Hippocampal formation (tissue), 2 donors: ENCODE measurements around the gene ERBB4.
"Not testable (repeated sequence)": the region's sequence is repeated elsewhere in the genome, so short reads cannot be mapped to it uniquely, and the experiment has no call there.

Source experiments
- DNase-seq, 2 donors: peaks; one replicate each; lab custom pipeline; 2025; lab: John Stamatoyannopoulos, UW

ERBB4 gene

DNA sequence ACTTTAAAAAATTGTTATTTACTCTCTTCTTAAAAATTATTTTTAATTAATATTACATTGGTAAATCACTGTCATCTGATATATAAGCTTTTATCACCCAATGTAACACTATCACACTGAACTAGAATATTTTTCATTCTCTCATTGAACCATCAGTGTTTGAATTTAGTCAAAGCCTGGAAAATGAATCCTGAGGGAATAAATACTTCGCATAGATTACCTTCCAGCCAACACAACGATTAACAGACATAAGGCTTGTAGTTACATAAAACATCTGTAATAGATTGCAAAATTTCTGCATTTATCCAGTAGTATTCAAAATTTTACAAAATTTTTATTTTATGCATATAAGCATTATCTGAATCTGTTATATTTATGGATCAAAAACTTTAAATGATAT lies 314.9 kb downstream of the ERBB4 start:
- DNase-seq = no peak

DNA sequence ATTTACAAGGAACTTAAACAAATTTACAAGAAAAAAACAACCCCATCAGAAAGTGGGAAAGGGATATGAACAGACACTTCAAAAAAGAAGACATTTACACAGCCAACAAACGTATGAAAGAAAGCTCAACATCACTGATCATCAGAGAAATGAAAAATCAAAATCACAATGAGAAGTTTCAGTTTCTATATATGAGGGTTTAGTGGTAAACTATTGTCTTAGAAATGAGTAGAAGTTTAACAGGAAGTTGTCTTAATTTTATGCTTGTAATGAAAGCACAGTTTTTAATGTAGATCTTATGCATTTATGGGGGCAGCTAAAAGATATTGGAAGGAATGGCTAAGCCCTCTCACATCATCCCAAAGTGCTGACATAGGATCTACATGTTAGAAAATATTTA lies 325.4 kb downstream of the ERBB4 start:
- no peak for DNase-seq

DNA sequence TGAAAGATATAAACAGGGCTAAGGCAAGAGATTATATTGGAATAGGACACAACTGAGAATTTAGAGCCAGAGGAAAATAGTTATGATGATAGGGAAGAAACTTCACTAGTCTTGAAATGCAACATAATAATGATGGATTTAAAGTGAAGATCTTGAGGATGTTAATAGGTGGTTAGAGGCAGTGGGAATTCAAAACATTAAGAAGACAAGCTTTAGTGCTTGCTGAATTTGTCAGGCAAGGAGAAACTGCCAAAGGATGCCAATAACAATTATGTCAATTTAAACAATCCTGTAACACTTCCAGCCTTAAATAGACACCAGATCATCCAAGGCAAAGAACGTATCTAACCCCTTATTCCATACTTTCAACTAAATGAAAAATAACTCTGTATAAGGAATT lies 330.1 kb downstream of the ERBB4 start:
- DNase-seq = no peak

DNA sequence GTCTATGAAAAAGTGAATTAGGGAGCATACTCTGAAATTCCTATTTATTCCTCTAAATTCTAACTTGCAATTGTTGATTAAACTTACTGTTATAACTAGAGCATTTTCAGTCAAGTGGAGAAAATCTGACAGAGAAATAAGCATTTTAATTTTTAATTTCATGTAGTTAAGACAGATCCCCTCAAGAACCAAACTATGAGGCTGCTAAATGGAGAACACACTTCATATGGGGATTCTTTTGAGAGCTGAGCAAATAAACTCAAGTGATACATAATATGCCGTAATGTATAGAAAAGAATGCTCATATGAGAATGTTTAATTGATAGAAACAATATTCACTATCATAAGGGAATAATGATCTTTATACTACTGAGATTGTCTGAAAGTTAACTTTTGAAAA lies 340.8 kb downstream of the ERBB4 start:
- DNase-seq = no peak

DNA sequence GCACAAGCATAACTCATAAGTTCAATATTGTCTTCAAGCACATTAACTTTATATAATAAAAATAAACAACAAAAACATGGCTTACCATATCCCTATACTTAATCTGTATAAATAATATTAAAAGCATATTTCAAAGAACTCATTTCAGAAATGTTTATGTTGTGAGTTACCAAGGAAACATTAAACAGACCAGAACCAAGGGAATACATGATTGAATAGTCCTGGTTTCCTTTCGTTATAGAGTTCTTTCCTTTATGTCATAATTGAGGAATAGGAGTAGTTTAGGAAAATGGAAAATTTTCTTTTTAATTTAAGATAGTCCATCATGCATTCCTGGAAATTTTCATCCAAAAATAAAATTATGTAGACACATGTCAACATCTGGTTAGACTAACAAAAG lies 343.0 kb downstream of the ERBB4 start:
- DNase-seq = no peak

DNA sequence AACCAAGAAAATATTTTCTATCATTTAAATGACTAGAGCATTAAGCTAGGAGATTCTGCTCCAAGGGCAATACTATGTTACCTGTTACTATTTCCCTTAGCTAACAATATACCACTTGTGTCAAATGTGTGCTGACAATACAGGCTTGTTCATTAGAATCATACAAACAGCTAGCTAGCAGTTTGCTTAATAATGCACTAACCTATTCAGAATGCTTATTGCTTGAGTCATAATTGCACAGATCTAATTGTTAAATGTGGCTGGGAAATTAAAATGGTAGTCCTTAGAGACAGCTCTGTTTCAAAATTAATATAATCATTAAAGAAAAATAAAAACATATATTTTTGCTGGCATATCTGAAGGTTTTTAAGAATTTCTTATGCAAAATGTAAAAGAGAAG lies 344.2 kb downstream of the ERBB4 start:
- no peak for DNase-seq

DNA sequence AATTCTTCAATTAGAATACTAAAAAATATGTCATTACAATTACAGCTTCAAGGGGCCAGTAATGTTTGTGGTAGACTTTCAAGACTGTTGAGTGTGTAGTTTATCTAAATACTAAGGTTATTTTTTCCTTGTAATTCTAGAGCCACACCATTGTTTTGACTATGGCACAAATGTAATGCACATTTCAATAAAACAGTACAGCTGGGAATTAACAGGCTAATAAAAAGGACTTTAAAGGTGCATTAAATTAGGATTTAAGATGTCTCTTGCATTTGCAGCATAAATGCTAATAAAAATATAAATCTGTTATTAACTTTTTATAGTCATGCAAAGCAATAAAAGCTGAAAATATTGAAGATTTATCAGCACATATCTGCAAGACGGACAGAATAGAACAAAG lies 344.8 kb downstream of the ERBB4 start:
- DNase-seq = no peak

DNA sequence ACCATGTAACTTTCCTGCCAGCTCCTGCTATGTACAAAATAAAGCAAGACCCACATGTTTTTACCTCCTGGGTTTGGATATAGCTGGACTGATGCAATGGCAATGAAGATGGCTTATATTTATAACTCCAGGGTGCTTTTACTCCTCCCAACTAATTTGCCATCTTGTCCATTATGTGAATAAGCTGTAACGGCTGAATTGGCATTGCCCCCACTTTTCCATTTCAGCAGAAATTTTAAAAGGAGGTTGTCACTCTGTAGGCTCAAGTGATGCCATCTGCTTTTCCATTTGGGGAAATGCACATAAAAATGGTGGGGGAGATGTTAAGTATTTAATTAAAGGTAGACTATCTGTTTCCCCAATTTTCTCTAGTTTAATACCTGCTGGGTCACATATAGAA lies 345.5 kb downstream of the ERBB4 start:
- DNase-seq = no peak

DNA sequence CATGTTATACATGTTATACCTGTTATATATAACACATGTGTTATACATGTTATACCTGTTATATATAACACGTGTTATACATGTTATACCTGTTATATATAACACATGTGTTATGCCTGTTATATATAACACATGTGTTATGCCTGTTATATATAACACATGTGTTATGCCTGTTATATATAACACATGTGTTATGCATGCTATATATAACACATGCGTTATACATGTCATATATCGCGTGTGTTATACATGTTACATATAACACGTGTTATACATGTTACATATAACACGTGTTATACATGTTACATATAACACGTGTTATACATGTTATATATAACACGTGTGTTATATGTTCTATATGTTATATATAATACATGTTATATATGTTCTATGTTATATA lies 347.2 kb downstream of the ERBB4 start:
- DNase-seq = not testable (repeated sequence)

DNA sequence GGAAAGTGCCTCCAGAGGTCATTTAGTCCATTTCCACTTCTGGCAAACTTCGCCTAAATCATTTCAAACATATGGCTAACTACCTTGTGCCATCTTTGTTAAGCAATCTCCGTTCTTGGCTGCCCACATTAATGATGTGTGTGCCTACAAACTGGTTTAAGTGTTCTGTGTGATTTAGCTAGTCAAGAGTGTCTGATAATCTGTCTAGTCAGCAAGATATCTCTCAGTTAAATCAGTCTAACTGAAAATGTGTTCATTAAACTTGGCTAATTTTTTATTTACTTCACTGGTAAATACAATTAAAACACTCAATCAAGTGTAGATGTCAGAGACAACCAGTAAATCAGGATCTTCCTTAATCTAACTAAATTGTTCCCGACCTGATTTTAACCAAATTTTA lies 352.4 kb downstream of the ERBB4 start:
- DNase-seq = no peak

DNA sequence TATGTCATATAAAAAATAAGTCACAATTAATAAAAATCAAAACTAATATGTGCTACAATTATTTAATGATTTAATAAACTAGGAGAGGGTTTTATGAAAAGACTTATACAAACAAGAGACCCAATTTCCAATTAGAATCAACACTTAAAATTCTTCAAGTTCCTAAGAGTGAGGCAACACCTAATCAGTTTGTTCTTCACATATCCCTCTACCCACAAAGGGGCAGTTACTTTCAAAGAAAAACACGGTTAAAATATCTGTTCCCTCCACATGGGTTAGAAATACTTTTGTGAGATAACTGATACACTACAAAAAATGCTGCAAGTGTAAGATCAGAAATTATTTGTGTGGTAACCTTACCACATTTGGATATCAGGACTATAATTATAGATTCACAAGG lies 357.0 kb downstream of the ERBB4 start:
- no peak for DNase-seq

DNA sequence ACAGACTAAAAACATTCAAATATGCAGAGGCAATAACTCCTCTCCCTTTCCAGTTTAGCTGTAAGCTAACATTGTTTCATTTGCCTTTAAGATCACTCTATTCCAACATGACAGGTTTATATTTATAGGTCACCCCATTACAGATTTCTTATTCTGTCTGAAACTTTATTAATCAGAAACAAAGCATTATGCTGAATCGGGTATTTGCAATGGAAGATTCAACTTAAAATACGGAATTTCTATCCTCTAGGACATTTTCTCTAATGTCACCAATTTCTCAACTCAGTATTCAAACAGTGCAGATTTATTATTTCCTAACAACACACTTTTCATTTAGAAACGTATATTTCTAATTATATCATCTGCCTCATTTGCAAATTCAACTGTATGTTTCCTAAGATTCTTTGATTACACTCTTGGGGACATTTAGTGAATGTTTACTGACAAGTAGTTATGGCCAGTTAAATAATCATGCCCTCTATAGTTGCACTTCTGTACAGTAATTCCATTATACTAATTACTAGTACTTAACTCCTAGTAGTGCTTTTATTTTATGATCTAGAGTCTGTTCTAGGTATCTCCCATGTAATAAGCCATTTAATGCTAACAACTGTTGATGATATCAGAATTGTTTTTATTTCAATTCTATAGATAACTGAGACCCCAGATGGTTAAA lies 358.1 kb downstream of the ERBB4 start:
- no peak for DNase-seq

DNA sequence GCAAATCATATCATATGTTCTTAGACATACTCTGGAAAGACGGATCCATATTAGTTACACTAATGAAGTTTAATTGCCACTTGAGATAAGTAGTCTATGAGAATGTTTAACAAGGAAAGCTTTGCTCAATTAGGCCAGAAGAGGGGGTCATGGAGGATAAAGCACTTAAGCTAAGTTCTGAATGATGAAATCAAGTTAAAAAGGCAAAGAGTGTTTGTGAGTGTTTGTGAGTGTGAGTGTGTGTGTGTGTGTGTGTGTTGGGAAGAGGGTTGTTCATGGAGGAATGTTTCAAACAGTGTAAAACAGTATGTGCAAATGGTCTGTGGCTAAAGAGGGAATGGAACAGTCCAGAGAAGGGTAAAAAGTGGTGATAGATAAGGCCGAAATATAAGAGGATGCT lies 360.9 kb downstream of the ERBB4 start:
- DNase-seq = no peak

DNA sequence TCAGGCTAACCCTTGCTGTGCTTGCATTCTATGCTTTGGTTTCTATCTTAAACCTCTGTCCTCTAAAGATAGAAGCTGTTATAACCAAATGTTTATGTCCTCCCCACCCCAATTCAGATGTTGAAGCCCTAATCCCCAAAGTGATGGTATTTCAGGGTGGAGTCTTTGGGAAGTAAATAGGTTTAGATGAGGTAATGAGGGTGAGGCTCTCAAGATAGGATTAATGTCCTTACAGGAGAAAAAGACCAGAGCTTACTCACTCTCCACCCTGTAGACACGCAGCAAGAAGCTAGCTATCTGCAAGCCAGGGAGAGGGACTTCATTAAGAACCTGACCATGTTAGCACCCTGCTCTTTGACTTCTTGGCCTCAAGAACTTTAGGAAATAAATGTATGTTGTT lies 362.5 kb downstream of the ERBB4 start:
- DNase-seq = no peak

DNA sequence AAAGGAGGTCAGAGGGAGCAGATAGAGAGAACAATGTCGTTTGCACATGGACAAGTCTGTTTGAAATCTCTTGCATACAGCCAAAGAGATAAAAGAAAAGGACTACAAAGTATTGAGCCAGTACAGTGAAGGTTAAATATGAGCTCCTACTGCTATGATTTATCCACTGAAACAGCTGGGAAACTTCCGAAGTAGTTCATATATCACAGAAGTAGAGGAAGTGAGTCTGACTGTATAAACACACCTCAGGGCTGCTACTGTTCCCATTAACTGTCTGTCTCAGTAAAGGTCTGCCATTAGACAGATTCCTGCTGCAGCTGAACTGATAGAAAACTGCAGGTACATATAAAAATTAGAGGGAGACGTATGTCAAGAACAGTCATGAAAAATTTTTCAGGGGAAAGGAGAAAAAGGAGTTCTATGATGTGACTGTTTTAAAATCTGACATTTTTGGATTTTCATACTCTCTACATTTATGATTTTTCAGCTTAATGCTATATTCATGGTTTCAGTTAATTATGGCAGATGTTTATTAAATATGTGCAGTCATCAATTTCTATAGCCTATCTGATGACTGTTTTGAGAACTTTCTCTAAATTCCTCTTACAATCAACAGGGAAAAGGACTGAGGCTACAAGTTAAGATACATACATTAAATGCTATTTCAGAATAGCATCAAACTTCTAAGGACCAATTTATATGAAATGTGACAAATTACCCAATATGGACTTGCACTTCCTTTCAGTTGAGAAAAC lies 364.7 kb downstream of the ERBB4 start:
- DNase-seq = no peak

DNA sequence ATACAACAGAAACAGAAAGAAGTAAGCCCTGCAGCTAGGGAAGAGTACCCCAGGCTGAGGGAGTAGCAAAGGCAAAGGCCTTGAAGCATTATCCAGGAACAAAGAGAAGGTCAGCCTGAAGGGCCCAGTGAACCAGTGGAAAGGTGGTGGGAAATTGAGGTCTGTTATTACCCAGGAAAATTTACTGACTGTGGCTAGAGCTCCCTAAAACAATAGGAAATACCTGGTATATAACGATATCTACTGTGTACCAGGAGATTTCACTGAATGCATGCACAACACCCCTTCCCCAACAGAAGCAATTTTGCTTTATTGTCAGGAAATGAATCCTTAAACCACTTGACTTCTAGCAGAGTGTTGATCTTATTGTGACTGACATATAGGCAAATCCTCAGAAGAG lies 365.3 kb downstream of the ERBB4 start:
- no peak for DNase-seq

DNA sequence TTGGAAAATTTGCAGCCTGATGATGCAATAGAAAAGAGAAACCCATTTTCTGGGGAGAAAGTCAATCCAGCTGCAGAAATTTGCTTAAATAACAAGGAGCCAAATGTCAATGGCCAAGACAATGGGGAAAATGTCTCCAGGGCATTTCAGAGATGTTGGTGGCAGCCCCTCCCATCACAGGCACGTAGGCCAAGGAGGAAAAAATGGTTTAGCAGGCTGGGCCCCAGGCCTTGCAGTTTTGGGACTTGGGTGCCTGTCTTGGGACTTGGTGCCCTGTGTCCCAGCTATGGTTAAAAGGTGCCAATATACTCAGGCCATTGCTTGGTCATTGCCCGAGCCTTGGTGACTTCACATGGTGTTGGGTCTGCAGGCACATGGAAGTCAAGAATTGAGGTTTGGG lies 368.2 kb downstream of the ERBB4 start:
- no peak for DNase-seq

DNA sequence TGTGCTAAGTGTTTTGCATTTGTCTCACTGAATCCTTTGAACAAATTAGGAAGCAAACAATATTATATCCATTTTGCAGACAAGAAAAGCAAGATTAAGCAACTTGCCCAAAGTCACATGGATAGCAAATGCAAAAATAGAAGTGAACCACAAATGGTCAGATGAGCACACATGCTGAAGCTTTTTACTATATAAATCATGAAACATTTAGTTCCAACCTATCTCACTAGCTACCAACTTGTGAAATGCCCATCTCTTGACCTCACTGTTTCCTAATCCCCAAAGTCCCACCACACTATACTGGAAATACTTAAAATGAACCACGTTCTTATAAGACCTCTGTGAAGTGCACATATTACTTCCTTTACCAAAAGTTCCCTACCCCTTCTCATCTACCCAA lies 380.5 kb downstream of the ERBB4 start:
- DNase-seq = no peak

DNA sequence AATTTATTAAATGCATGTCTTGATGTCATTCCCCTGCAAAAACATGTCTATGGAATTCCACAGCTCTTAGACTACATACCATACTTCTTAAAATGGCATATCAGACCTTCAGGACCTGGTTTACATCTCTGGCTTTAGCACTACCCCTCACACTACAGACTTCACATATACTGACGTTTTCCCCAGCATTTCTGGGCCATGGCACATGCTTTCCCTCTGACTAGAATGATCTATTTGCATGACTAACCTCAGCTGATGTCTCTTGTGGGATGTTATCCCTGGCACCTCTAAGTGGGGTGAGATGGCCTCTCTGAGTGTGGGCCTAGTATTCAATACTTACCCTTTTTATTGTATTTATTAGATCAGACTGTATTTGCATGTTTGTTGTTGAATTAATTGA lies 381.6 kb downstream of the ERBB4 start:
- no peak for DNase-seq

DNA sequence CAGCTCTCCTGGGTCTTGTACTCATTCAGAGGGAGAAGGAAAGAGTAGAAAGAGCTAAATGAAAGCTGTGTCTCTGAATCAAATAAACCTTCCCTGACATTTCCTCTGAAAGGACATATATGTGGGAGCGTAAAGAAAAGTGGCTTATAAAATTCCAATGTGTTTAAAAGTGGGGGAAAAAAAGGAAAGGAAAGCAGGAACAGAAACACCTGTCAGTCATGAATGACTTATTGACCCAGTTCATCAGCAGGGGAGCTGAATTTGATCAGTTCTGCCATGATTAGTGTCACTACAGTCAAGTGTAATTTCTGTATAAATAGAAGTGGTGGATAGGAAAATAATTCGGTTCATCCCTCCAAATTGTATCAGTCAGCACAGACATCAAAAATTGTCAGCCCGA lies 382.5 kb downstream of the ERBB4 start:
- no peak for DNase-seq

DNA sequence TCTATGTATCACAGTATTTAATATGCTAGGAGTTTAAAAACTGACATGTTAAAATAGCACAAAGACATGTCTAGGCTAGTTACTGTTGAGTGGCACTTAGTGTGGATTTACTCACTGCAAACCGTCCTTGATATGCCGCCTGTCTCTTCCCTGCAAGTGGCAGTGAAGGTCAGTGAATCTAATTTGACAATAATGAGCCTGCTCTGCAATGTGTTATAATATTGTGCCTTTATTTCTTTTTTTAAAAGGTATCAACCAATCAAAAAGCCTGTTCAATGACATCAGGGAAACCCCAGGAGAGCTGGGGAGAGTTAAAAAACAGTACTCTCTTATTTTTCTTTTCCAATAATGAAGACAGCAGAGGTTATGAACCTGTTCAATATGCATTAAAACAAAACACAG lies 384.1 kb downstream of the ERBB4 start:
- no peak for DNase-seq

DNA sequence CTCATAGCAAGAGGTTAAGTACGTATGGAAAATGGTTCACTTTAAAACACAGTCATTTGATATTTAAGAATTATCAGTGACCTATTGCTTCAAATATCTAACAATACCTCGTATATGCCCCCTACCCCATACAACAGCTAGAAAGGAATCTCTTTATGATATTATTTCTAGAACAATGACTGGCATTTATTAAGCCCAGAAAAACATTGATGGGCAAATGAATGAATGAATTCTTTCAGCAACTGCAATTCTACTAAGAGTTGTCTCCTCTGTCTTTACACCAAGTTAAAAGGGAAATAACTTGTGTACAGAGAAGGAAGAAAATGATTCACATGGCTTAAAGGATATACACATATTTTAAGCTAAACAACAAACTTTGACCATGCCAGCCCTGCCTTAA lies 384.7 kb downstream of the ERBB4 start:
- DNase-seq = no peak

DNA sequence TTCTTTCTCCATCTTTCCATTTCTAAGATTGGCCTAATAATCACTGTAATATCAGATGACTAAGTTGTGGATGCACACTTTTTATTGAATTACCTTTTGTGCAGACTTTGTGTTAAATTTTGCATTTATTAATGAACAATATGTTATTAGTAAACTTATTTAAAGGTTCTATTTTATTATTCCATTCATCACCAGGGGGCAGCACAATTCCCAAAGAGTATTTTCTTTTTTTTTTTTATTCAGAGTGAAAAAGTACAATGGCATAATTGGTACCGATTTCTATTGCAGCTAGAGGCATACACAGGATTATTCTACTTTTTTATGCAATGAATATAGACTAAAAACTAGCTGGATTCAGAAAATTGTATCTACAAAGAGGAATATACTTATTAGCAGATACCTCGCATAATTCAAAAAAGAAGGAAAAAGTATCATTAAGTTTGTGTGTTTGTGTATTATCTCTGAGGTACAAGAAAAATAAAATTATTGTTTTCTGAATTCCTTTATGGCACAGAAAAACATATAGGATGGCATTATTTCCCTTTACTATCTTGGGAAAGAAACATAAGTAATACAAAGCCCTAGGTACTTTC lies 390.6 kb downstream of the ERBB4 start:
- no peak for DNase-seq

DNA sequence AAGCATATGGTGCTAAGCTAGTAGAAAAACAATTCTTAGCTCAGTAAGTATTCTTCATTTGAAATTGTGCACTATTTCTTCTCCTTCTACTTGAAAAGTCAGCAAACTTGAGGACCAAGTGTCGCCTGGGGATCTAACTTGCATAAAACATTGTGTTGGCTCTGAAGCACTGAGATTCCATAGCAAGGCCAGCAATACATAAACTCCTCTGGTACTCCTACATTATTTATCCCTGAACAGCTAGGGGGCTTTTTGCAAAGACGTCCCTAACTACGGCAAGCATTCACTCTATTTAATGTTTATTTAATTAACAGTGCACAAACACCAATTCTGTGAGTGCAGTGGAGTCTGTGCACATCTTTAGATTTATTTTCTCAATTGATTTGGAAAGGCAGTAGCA lies 392.2 kb downstream of the ERBB4 start:
- DNase-seq = no peak
